ENCODE measurements around the gene TNFRSF12A. TPM values are rescaled to one million over a fixed set of nuclear protein-coding genes. Genes with fewer than 3 reads are reported as not detected.

The TNFRSF12A gene
- total and polyA plus RNA-seq, 2 of the 13 experiments (the other 11 are each of a cell fraction or from before 2014, with no cell fraction given) = 61.9 to 66.0 TPM

DNA sequence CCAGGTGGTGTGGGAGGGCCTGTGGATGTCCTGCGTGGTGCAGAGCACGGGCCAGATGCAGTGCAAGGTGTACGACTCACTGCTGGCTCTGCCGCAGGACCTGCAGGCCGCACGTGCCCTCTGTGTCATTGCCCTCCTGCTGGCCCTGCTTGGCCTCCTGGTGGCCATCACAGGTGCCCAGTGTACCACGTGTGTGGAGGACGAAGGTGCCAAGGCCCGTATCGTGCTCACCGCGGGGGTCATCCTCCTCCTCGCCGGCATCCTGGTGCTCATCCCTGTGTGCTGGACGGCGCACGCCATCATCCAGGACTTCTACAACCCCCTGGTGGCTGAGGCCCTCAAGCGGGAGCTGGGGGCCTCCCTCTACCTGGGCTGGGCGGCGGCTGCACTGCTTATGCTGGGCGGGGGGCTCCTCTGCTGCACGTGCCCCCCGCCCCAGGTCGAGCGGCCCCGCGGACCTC, 6.6 kb upstream of the TNFRSF12A start (continued):
- no peak for TF ChIP-seq RORA (CRISPR knock-in tag; IDR thresholded peaks at IDR 0.05)
- no peak for TF ChIP-seq SOX13 (IDR thresholded peaks at IDR 0.05)
- no peak for TF ChIP-seq SOX13 (CRISPR knock-in tag; conservative IDR thresholded peaks at IDR 0.05 in 1 of 2, IDR thresholded peaks at IDR 0.05 in 1 of 2)
- TF ChIP-seq GATA4 (IDR thresholded peaks at IDR 0.05; ENCODE audit: borderline replicate concordance, low read depth) = no peak
- TF ChIP-seq, protein P1, sequence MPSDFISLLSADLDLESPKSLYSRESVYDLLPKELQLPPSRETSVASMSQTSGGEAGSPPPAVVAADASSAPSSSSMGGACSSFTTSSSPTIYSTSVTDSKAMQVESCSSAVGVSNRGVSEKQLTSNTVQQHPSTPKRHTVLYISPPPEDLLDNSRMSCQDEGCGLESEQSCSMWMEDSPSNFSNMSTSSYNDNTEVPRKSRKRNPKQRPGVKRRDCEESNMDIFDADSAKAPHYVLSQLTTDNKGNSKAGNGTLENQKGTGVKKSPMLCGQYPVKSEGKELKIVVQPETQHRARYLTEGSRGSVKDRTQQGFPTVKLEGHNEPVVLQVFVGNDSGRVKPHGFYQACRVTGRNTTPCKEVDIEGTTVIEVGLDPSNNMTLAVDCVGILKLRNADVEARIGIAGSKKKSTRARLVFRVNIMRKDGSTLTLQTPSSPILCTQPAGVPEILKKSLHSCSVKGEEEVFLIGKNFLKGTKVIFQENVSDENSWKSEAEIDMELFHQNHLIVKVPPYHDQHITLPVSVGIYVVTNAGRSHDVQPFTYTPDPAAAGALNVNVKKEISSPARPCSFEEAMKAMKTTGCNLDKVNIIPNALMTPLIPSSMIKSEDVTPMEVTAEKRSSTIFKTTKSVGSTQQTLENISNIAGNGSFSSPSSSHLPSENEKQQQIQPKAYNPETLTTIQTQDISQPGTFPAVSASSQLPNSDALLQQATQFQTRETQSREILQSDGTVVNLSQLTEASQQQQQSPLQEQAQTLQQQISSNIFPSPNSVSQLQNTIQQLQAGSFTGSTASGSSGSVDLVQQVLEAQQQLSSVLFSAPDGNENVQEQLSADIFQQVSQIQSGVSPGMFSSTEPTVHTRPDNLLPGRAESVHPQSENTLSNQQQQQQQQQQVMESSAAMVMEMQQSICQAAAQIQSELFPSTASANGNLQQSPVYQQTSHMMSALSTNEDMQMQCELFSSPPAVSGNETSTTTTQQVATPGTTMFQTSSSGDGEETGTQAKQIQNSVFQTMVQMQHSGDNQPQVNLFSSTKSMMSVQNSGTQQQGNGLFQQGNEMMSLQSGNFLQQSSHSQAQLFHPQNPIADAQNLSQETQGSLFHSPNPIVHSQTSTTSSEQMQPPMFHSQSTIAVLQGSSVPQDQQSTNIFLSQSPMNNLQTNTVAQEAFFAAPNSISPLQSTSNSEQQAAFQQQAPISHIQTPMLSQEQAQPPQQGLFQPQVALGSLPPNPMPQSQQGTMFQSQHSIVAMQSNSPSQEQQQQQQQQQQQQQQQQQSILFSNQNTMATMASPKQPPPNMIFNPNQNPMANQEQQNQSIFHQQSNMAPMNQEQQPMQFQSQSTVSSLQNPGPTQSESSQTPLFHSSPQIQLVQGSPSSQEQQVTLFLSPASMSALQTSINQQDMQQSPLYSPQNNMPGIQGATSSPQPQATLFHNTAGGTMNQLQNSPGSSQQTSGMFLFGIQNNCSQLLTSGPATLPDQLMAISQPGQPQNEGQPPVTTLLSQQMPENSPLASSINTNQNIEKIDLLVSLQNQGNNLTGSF (CRISPR knock-in tag; IDR thresholded peaks at IDR 0.05) = no peak
- no peak for TF ChIP-seq ZZZ3 (CRISPR knock-in tag; IDR thresholded peaks at IDR 0.05; ENCODE audit: borderline replicate concordance)
- peak; percentile 41; the same call in 1 of the 2 replicates for TF ChIP-seq ZBTB38 (CRISPR knock-in tag; IDR thresholded peaks at IDR 0.05)
- peak; percentile 46; the same call in 1 of the 2 replicates for TF ChIP-seq CTCF (CRISPR knock-in tag; IDR thresholded peaks at IDR 0.05)
- no peak for TF ChIP-seq ZNF354B (CRISPR knock-in tag; IDR thresholded peaks at IDR 0.05)
- TF ChIP-seq SPEN (CRISPR knock-in tag; IDR thresholded peaks at IDR 0.05; ENCODE audit: low read depth) = no peak
- TF ChIP-seq SMYD3 (CRISPR knock-in tag; IDR thresholded peaks at IDR 0.05) = no peak

Data from HepG2 (cell line).